ENCODE measurements around the gene KRT15.

KRT15 gene

GRCh38 chr17:41537990-41538389 lies 19.3 kb upstream of the KRT15 start:
- TF ChIP-seq ZFX (IDR thresholded peaks at IDR 0.05; ENCODE audit: borderline replicate concordance) (no peak), CTCF (IDR thresholded peaks at IDR 0.05) (no peak)
- H3K27ac ChIP-seq, result peak overlapping the region; percentile 86

- peak overlapping the region; percentile 86 for H3K27ac ChIP-seq
- TF ChIP-seq ZFX (IDR thresholded peaks at IDR 0.05; ENCODE audit: borderline replicate concordance) (no peak), CTCF (IDR thresholded peaks at IDR 0.05) (no peak)
Observed at GRCh38 chr17:41537614-41537954, 18.9 kb upstream of the KRT15 start.

- peak overlapping the region; percentile 86 for H3K27ac ChIP-seq
Observed at GRCh38 chr17:41536741-41537613, 18.3 kb upstream of the KRT15 start.

GRCh38 chr17:41535764-41536481 lies 17.2 kb upstream of the KRT15 start:
- TF ChIP-seq CTCF (IDR thresholded peaks at IDR 0.05) (no peak), ZFX (IDR thresholded peaks at IDR 0.05; ENCODE audit: borderline replicate concordance) (no peak)
- peak overlapping the region; percentile 86 for H3K27ac ChIP-seq

More at GRCh38 chr17:41536741-41537613, 18.3 kb upstream of the KRT15 start:
- no peak for TF ChIP-seq CTCF (IDR thresholded peaks at IDR 0.05)
- TF ChIP-seq ZFX (IDR thresholded peaks at IDR 0.05; ENCODE audit: borderline replicate concordance), result no peak

GRCh38 chr17:41534899-41535546 lies 16.3 kb upstream of the KRT15 start:
- TF ChIP-seq ZFX (IDR thresholded peaks at IDR 0.05; ENCODE audit: borderline replicate concordance) (no peak), CTCF (IDR thresholded peaks at IDR 0.05) (no peak)
- peak overlapping the region; percentile 86; the same call in 1 of the 2 replicates for H3K27ac ChIP-seq

- no peak for TF ChIP-seq CTCF (IDR thresholded peaks at IDR 0.05)
- no peak for TF ChIP-seq ZFX (IDR thresholded peaks at IDR 0.05; ENCODE audit: borderline replicate concordance)
- H3K27ac ChIP-seq, result no peak overlapping the region
Observed at GRCh38 chr17:41533613-41534012, 14.9 kb upstream of the KRT15 start.

Measured in 22Rv1 (cell line).